ENCODE data around the gene HSPB1.
"Not testable (repeated sequence)": the region's sequence is repeated elsewhere in the genome, so short reads cannot be mapped to it uniquely, and the experiment has no call there.

Gene HSPB1

DNA sequence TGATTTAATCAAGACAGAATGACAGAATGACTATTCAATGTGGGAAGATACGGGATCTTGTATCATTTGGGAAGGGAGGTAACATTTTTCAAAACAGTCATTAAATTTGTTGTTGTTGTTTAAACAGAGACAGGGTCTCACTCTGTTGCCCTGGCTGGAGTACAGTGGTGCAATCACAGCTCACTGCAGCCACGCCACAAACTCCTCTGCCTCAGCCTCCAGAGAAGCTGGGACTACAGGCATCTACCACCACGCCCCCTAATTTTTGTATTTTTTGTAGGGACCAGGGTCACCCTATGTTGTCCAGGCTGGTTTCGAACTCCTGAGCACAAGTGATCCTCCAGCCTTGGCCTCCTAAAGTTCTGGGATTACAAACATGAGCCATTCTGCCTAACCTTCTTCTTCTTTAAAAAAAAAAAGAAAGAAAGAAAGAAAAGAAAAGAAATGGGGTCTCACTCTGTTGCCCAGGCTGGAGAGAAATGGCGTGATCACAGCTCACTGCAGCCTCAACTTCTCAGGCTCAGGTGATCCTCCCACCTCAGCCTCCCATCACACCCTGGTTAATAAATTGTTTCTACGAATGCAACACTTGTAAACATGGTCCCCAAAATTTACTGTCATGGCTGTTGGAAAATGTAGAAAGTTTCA lies 32.0 kb downstream of the HSPB1 start:
- no peak for DNase-seq (ENCODE audit: low spot score)

- DNase-seq (ENCODE audit: low spot score) = not testable (repeated sequence)
These were observed 32.9 kb downstream of the HSPB1 start for GRCh38 chr7:76335417-76335816.

- no peak for DNase-seq (ENCODE audit: low spot score)
These were observed 33.6 kb downstream of the HSPB1 start for GRCh38 chr7:76336094-76336493.

- DNase-seq (ENCODE audit: low spot score) = no peak
These were observed 34.7 kb downstream of the HSPB1 start for GRCh38 chr7:76337147-76337546.

DNA sequence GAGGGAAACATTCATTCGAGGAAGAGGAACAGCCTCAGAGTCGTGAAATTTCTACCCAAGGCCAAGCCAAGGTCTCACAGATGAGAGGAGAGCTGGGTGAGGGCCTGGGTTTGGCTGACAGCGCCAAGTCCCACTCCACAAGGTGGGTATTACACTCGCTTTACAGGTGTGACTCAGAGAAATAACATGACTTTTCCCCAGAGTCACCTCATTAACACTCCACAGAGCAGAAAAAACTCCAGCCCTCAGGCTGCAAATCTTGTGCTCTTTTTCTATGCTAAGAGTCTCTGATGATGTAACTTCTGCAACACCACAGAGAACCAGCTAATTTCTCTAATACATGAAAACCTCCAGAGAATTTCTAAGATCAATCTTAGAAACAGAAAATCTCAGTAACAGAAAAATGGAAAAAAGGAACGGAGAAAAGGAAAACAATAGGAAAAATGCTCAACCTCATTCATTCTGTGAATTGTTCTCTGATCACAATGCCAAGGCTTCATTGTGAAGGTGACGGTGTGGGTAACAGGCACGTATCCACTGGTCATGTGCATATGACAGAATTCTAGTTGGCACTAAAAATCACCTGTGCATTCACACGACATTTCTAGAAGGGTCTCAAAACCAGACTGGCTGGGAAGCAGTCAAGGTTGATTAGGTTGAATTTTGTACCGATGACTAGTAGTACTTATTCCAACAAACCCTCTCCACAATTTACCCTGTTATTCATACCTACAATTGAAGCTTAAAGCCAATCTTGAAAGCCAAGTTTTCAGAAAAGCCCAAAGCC lies 36.0 kb downstream of the HSPB1 start:
- no peak for DNase-seq (ENCODE audit: low spot score)

DNA sequence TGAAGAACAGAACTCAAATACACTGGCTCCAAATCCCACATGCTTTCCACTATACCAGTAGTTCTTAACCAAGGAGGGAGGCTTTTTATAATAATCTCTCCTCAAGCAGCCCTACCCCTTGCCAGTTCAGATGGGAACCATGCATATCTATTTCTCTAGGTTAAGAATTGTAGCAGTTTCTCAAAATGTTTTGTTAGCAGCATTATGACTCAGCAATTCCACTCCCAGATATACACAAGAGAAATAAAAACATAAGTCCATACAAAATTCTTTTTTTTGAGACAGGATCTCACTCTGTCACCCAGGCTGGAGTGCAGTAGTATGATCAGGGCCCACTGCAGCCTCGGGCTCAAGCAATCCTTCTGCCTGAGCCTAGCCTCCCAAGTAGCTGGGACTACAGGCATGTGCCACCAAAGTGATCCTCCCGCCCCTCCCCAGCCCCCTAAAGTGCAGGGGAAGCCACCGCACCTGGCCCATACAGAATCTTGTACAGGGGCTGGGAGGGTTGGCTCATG lies 38.2 kb downstream of the HSPB1 start:
- DNase-seq (ENCODE audit: low spot score) = no peak

GRCh38 chr7:76342222-76342621 lies 39.7 kb downstream of the HSPB1 start:
- no peak for DNase-seq (ENCODE audit: low spot score)

- no peak for DNase-seq (ENCODE audit: low spot score)
These were observed 40.9 kb downstream of the HSPB1 start for GRCh38 chr7:76343294-76343930.

GRCh38 chr7:76343931-76344321 lies 41.5 kb downstream of the HSPB1 start:
- no peak for DNase-seq (ENCODE audit: low spot score)

DNA sequence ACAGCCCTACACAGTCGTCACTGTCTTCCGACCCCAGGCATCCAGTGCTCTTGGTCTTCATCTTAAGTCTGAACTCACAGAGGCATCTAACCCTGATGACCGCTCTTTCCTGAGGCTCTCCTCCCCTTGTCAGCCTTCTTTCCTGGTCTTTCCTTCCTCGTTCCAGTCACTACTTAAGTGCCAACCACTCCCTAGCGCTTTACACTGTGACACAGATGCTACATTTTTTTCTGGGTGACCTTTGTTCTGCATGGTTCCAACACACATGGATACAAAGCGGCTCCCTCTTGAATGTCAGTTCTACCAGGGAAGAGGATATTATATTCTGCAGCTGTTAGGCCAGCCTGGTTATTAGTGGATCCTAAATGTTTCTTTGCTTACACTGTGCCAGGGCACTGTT lies 43.6 kb downstream of the HSPB1 start:
- no peak for DNase-seq (ENCODE audit: low spot score)

- no peak for DNase-seq (ENCODE audit: low spot score)
These were observed 44.3 kb downstream of the HSPB1 start for GRCh38 chr7:76346778-76347177.

DNA sequence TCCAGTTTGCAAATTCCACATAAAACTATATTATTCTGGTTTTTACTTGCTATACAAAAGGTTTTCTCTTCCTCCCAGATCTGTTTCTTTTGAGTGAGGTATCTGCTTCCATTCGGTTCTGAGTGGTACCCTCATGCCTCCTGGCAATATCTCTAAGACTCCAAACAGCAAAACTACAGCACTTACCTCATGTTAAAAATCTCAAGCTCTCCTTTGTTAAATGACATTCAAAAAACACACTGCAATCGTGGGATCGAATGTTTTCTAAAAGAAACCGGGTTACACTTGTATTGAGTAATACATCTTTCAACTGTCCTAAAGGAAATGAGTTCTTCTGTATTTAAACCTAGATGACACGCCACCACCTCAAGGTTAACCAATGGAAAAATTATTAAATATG lies 45.2 kb downstream of the HSPB1 start:
- DNase-seq (ENCODE audit: low spot score) = no peak

DNA sequence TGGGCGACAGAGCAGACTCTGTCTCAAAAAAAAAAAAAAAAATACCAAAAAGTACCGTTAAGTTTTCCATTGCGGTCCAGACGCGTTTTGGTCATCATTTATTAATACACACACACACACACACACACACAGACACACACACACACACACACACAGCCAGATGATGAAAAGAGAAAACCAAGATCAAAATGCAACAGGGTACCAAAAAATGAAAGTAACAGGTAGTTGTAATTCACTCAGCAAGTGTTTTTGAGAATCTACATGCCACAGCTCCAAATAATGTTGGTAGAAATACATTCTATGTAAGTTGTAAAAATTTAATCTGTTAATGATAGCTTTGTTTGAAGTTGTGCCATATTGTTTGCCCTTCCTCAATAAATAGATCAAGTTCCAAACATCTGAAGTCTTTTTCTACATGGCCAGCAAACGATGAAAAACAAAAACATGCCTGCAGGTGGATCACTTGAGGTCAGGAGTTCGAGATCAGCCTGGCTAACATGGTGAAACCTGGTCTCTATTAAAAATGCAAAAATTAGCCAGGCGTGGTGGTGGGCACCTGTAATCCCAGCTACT lies 46.9 kb downstream of the HSPB1 start:
- DNase-seq (ENCODE audit: low spot score) = no peak

DNA sequence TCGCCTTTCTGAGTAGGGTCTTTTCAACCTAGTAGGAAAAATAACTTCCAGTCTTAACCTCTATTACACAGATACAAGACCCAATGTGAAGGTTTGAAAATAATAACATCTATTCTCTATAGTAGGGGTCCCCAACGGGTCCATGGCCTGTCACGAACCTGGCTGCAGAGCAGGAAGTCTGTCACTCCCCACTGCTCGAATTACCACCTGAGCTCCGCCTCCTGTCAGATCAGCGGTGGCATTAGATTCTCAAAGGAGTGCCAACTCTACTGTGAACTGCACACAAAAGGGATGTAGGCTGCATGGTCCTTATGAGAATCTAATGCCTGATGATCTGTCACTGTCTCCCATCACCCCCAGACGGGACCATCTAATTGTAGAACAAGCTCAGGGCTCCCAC lies 48.9 kb downstream of the HSPB1 start:
- DNase-seq (ENCODE audit: low spot score) = no peak

DNA sequence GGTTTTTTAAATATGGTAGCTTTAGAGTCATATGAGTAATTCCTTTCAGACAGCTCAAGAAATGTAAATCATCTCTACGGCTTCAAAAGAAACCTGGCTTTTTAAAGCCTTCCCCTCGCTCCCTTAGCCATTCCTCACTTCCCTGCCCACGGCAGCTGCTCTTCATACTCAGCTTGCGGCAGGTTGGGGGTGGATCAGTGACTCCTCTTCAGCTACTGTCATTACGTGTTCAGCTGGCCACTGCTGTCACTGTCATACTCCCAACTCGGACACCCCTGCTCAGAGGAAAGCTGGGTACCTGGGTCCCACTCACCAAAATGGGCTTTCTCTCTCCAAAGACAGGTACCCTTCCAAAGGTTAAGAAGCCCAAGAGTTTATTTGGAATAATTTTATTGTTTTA lies 49.7 kb downstream of the HSPB1 start:
- DNase-seq (ENCODE audit: low spot score) = no peak

- DNase-seq (ENCODE audit: low spot score) = no peak
These were observed 51.3 kb downstream of the HSPB1 start for GRCh38 chr7:76353744-76354143.
